Glutamatergic neuron (in vitro differentiated cells): ENCODE measurements around the gene APBA2. TPM values are rescaled to one million over a fixed set of nuclear protein-coding genes. Genes with fewer than 3 reads are reported as not detected.

ENCODE experiments used
- DNase-seq: peaks from one replicate; pipeline ENCODE4 v3.0.0; 2022
- H3K27ac Mint-ChIP-seq: one replicate; pipeline ENCODE4 v1.8.0; 2020; ENCODE audit warnings: mild to moderate bottlenecking, mixed read lengths, inconsistent platforms; ENCODE audit not compliant: unreplicated experiment
- H3K27me3 Mint-ChIP-seq: one replicate; pipeline ENCODE4 v1.8.0; 2020; ENCODE audit warnings: mild to moderate bottlenecking, moderate library complexity, mixed read lengths, inconsistent platforms; ENCODE audit not compliant: unreplicated experiment
- H3K36me3 Mint-ChIP-seq: one replicate; pipeline ENCODE4 v1.8.0; 2020; ENCODE audit warnings: mild to moderate bottlenecking, mixed read lengths, inconsistent platforms; ENCODE audit not compliant: unreplicated experiment
- H3K4me1 Mint-ChIP-seq: one replicate; pipeline ENCODE4 v1.8.0; 2020; ENCODE audit warnings: mild to moderate bottlenecking, low read depth, mixed read lengths, inconsistent platforms; ENCODE audit not compliant: unreplicated experiment
- H3K4me3 Mint-ChIP-seq: one replicate; pipeline ENCODE4 v1.8.0; 2020; ENCODE audit warnings: mild to moderate bottlenecking, mixed read lengths, inconsistent platforms; ENCODE audit not compliant: unreplicated experiment
- H3K9me3 Mint-ChIP-seq: one replicate; pipeline ENCODE4 v1.8.0; 2020; ENCODE audit warnings: mild to moderate bottlenecking, moderate library complexity, mixed read lengths, inconsistent platforms; ENCODE audit not compliant: unreplicated experiment
- total RNA-seq: library from RNA; stranded (reverse); fragmentation: NEBNext Ultra II Directional; extraction: Animal tissue kit (Norgen Biotek cat#: 25700); gene quantifications from one replicate; pipeline ENCODE4 v1.2.1, GENCODE V29; 2021; ENCODE audit not compliant: unreplicated experiment
- TF ChIP-seq, protein P1 (sequence below): fragments of 200-600 bp; sonication (generic); IDR thresholded peaks from one replicate; pipeline ENCODE4 v1.5.0; 2021; ENCODE audit not compliant: partially characterized antibody, unreplicated experiment

APBA2 gene
- total RNA-seq, 1 donor from 2014 or later, result 166 TPM

- H3K36me3 Mint-ChIP-seq, result peaks cover 21% of the 10 kb centered on the region
- no peak for DNase-seq
- no peak overlapping the region for H3K27ac Mint-ChIP-seq
- H3K9me3 Mint-ChIP-seq, result peaks cover 16% of the 10 kb centered on the region
- peaks cover 42% of the 10 kb centered on the region for H3K4me1 Mint-ChIP-seq
- H3K4me3 Mint-ChIP-seq, result no peak overlapping the region
- TF ChIP-seq, protein P1, sequence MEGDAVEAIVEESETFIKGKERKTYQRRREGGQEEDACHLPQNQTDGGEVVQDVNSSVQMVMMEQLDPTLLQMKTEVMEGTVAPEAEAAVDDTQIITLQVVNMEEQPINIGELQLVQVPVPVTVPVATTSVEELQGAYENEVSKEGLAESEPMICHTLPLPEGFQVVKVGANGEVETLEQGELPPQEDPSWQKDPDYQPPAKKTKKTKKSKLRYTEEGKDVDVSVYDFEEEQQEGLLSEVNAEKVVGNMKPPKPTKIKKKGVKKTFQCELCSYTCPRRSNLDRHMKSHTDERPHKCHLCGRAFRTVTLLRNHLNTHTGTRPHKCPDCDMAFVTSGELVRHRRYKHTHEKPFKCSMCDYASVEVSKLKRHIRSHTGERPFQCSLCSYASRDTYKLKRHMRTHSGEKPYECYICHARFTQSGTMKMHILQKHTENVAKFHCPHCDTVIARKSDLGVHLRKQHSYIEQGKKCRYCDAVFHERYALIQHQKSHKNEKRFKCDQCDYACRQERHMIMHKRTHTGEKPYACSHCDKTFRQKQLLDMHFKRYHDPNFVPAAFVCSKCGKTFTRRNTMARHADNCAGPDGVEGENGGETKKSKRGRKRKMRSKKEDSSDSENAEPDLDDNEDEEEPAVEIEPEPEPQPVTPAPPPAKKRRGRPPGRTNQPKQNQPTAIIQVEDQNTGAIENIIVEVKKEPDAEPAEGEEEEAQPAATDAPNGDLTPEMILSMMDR, result no peak
- H3K27me3 Mint-ChIP-seq, result peaks cover 7% of the 10 kb centered on the region
Measured at GRCh38 chr15:28997791-28998190, 112.0 kb downstream of the APBA2 start.

DNA sequence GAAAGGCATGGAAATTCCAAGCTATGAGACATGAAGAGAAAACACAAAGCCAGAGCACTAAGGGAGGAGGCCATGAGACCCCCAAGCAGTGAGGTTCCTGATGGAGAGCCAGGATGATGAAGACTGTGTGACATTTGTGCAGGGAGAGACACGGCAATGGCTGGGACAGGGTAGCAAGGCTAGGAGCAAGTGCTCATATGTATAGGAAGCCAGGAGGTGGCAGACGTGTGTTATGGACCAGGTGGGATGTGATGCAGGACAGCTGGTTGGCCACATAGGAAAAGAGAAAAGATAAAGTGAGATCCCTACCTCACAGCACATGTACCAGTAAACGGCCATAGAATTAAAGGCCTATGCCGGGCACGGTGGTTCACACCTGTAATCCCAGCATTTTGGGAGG is 112.7 kb downstream of the APBA2 start:
- TF ChIP-seq, protein P1, result no peak
- H3K4me1 Mint-ChIP-seq, result peaks cover 35% of the 10 kb centered on the region
- H3K27ac Mint-ChIP-seq, result no peak overlapping the region
- peaks cover 3% of the 10 kb centered on the region for H3K27me3 Mint-ChIP-seq
- no peak overlapping the region for H3K4me3 Mint-ChIP-seq
- DNase-seq, result no peak
- H3K36me3 Mint-ChIP-seq, result peaks cover 29% of the 10 kb centered on the region
- peaks cover 12% of the 10 kb centered on the region for H3K9me3 Mint-ChIP-seq

GRCh38 chr15:29003191-29003839 is 117.5 kb downstream of the APBA2 start:
- DNase-seq, result no peak
- Mint-ChIP-seq H3K4me3 (no peak overlapping the region), H3K36me3 (peaks cover 34% of the 10 kb centered on the region), H3K9me3 (peaks cover 17% of the 10 kb centered on the region), H3K27me3 (peaks cover 3% of the 10 kb centered on the region), H3K27ac (no peak overlapping the region), H3K4me1 (no peaks in the 10 kb centered on the region)
- TF ChIP-seq, protein P1, result no peak

- Mint-ChIP-seq H3K9me3 (peaks cover 15% of the 10 kb centered on the region), H3K4me3 (no peak overlapping the region), H3K27me3 (peaks cover 3% of the 10 kb centered on the region), H3K4me1 (no peaks in the 10 kb centered on the region), H3K27ac (no peak overlapping the region), H3K36me3 (peaks cover 31% of the 10 kb centered on the region)
- TF ChIP-seq, protein P1, result no peak
- DNase-seq, result no peak
Measured at GRCh38 chr15:29003840-29004233, 118.1 kb downstream of the APBA2 start.

DNA sequence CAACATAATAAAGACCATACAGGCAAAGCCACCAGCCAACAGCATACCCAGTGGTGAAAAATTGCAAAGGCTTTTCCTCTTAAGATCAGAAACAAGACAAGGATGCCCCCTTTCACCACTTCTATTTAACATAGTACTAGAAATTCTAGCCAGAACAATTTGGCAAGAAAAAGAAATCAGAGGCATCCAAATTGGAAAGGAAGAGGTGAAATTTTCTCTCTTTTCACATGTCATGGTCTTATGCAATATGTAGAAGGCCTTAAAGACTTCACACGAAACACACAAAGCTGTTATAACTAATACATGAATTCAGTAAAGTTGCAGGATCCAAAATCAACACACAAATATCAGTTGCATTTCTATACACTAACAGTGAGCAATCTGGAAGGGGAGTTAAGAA is 120.2 kb downstream of the APBA2 start:
- peaks cover 3% of the 10 kb centered on the region for H3K27me3 Mint-ChIP-seq
- no peak for DNase-seq
- H3K9me3 Mint-ChIP-seq, result peaks cover 11% of the 10 kb centered on the region
- peaks cover 27% of the 10 kb centered on the region for H3K36me3 Mint-ChIP-seq
- H3K4me3 Mint-ChIP-seq, result no peak overlapping the region
- TF ChIP-seq, protein P1, result no peak
- H3K4me1 Mint-ChIP-seq, result no peaks in the 10 kb centered on the region
- H3K27ac Mint-ChIP-seq, result no peak overlapping the region
